ENCODE results near the gene PON3. TPM values are rescaled to one million over a fixed set of nuclear protein-coding genes. Genes with fewer than 3 reads are reported as not detected.
A peak's percentile ranks its signal among the peaks of the same experiment; 100 is the strongest.

The PON3 gene
- total RNA-seq, 4 donors from 2014 or later = 0.50 to 1.2 (median 0.63) TPM; not detected in 1

GRCh38 chr7:95398155-95398940 is 2.2 kb upstream of the PON3 start:
- TF ChIP-seq EP300 (IDR thresholded peaks at IDR 0.05) (no peak), POLR2A (IDR thresholded peaks at IDR 0.05; ENCODE audit: low read depth) (no peak), POLR2AphosphoS5 (IDR thresholded peaks at IDR 0.05) (no peak), CTCF (IDR thresholded peaks at IDR 0.05) (no peak)
- H3K9me3 ChIP-seq = no peaks in the 10 kb centered on the region
- H3K4me3 ChIP-seq = no peak overlapping the region
- DNase-seq (ENCODE audit: extremely low spot score) = no peak
- H3K27me3 ChIP-seq = peaks cover 0 to 20% (median 8%) of the 10 kb centered on the region in 4 donors
- H3K4me1 ChIP-seq = peaks cover 0 to 15% (median 12%) of the 10 kb centered on the region in 4 donors
- intact Hi-C loops (cut with DNase I) = no loop called here
- WGBS = 86% methylated on average over 4 of the region's 4 CpGs
- peaks cover 0 to 4% (median 0%) of the 10 kb centered on the region in 4 donors for H3K36me3 ChIP-seq
- H3K27ac ChIP-seq (replicated peaks in 1 of 4) = no peak overlapping the region

GRCh38 chr7:95397381-95397780 is 1.2 kb upstream of the PON3 start:
- Histone ChIP-seq H3K27me3 (peaks cover 0 to 20% (median 8%) of the 10 kb centered on the region in 4 donors), H3K27ac (replicated peaks in 1 of 4) (no peak overlapping the region), H3K36me3 (no peaks in the 10 kb centered on the region), H3K4me3 (no peak overlapping the region), H3K4me1 (peaks cover 0 to 15% (median 12%) of the 10 kb centered on the region in 4 donors), H3K9me3 (no peaks in the 10 kb centered on the region)
- TF ChIP-seq CTCF (IDR thresholded peaks at IDR 0.05) = no peak
- no peak for TF ChIP-seq POLR2AphosphoS5 (IDR thresholded peaks at IDR 0.05)
- TF ChIP-seq POLR2A (IDR thresholded peaks at IDR 0.05; ENCODE audit: low read depth) = no peak
- no peak for TF ChIP-seq EP300 (IDR thresholded peaks at IDR 0.05)
- intact Hi-C loops (cut with DNase I) = no loop called here
- WGBS = 90% methylated on average over 3 of the region's 3 CpGs
- no peak for DNase-seq (ENCODE audit: extremely low spot score)

GRCh38 chr7:95395755-95396135 is 430 bp downstream of the PON3 start:
- no peak overlapping the region for H3K27ac ChIP-seq (replicated peaks in 1 of 4)
- H3K4me3 ChIP-seq = peak overlapping the region; percentile 54 to 63 (median 56)
- intact Hi-C loops (cut with DNase I) = no loop called here
- H3K4me1 ChIP-seq = peaks cover 0 to 15% (median 12%) of the 10 kb centered on the region in 4 donors
- H3K36me3 ChIP-seq = no peaks in the 10 kb centered on the region
- peaks cover 0 to 20% (median 8%) of the 10 kb centered on the region in 4 donors for H3K27me3 ChIP-seq
- 82% methylated on average over 11 of the region's 11 CpGs for WGBS
- DNase-seq (ENCODE audit: extremely low spot score) = no peak
- no peaks in the 10 kb centered on the region for H3K9me3 ChIP-seq
- no peak for TF ChIP-seq CTCF (IDR thresholded peaks at IDR 0.05)
- no peak for TF ChIP-seq POLR2AphosphoS5 (IDR thresholded peaks at IDR 0.05)
- no peak for TF ChIP-seq EP300 (IDR thresholded peaks at IDR 0.05)
- no peak for TF ChIP-seq POLR2A (IDR thresholded peaks at IDR 0.05; ENCODE audit: low read depth)

- Histone ChIP-seq H3K4me3 (no peak overlapping the region), H3K27me3 (peaks cover 0 to 20% (median 8%) of the 10 kb centered on the region in 4 donors), H3K27ac (replicated peaks in 1 of 4) (no peak overlapping the region), H3K4me1 (peaks cover 0 to 15% (median 12%) of the 10 kb centered on the region in 4 donors), H3K36me3 (no peaks in the 10 kb centered on the region), H3K9me3 (no peaks in the 10 kb centered on the region)
- intact Hi-C loops (cut with DNase I) = no loop called here
- TF ChIP-seq CTCF (IDR thresholded peaks at IDR 0.05) (no peak), POLR2AphosphoS5 (IDR thresholded peaks at IDR 0.05) (no peak), POLR2A (IDR thresholded peaks at IDR 0.05; ENCODE audit: low read depth) (no peak), EP300 (IDR thresholded peaks at IDR 0.05) (no peak)
- WGBS = 65% methylated on average over 3 of the region's 3 CpGs
- DNase-seq (ENCODE audit: extremely low spot score) = no peak
Observed at GRCh38 chr7:95394370-95394769, 1.8 kb downstream of the PON3 start.
